HG03378 (cell line): ENCODE data around the gene KMT2E.

ENCODE experiments used
- ATAC-seq: cut with Tn5 transposase; IDR thresholded peaks from one replicate; pipeline ENCODE4 v1.9.1; 2021; ENCODE audit warnings: mild to moderate bottlenecking, moderate library complexity; ENCODE audit not compliant: unreplicated experiment

The KMT2E gene

GRCh38 chr7:105009667-105010503 is 4.1 kb upstream of the KMT2E start:
- ATAC-seq = no peak

DNA sequence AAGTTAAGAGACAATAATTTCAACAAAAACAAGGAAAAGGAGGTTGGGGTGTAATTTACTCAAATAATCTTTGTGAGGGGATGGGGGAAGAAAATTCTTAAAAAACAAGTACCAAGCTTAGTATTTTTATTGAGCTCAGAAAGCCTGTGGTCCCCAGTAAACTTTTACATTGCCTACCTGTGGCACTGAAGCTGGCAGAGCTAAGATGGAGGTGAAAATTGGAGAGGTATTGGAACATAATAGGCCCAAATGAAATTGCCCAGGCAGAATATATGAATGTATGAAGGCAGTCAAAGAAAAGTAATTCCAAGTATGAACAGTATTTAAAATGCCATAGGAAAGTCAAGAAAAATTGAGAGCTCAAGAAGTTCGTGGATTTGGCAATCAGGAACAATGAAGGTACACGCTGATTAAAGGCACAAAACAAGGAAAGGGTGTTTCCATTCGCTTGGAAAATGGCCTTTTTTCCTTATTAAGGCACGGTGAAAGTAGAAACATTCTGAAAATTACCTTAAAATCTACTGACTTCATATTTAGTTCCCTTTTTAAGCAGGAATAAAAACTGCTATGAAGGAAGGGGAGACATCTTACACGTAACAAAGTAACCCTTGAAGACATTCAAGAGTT is 3.4 kb upstream of the KMT2E start:
- no peak for ATAC-seq

DNA sequence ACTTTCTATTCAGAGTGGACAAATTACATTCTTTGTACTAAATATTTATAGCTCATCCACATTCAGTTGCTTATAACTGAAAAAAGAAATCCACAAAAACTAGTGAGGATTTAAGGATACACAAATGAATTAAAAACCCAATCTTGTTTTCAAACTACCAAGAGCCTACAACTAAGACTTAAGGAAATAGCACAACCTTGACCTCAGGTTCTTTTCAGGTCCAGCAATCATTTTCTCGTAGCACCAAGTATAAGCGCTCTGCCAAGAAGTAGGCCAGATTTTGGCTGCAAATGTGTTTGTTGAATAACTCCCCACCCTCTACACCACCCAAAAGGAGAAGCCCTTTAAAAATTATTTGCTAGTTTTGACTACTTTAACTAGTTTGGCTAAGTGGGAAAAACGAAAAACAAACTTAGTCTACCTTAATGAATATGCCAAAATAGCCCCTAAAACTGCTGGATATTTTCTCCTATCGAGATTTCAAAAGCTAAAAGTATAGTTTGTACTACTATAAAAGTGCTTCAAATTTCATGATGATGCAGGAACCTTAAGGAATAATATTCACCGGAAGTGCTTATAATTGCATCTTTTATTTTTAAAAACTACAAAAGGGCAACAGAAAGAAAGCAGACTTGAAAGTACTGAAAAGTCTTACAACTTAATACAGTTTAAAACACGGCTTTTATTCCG is 2.7 kb upstream of the KMT2E start:
- no peak for ATAC-seq

GRCh38 chr7:105011831-105012502 is 2.0 kb upstream of the KMT2E start:
- ATAC-seq = no peak

- ATAC-seq = peak; percentile 67
Measured at GRCh38 chr7:105012503-105013220, 1.3 kb upstream of the KMT2E start.

DNA sequence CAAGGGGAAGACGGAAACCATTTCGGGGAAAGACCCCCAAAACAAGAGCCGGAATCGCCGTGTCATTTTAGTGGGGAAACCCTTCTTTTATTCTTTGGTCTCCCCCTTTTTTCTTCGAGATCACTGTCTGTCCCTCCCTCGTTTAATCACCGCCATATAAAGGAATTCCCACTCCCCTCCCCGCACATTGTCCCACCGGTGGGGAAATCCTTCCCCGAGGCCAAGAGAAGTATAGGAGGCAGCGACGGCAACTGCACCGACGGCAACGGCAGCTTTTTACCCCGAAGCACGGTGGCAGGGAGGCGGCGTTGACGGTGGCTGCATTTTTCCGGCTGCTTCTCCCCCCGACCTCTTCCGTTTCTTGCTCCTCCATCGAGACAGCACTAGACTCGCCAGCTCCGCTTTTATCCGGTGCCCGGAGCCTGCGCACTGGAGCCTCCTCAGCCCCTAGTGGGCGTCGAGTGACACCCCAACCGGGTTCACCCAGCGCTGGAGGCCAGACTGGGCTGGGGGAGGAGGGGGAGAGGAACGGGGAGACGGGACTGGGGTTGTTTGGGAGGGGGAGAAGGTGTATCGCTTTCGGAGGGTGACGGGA is 687 bp upstream of the KMT2E start:
- ATAC-seq = peak; percentile 4

GRCh38 chr7:105014693-105015389 is 836 bp downstream of the KMT2E start:
- no peak for ATAC-seq

GRCh38 chr7:105015390-105015965 is 1.5 kb downstream of the KMT2E start:
- no peak for ATAC-seq

- no peak for ATAC-seq
Measured at GRCh38 chr7:105016068-105016708, 2.2 kb downstream of the KMT2E start.

DNA sequence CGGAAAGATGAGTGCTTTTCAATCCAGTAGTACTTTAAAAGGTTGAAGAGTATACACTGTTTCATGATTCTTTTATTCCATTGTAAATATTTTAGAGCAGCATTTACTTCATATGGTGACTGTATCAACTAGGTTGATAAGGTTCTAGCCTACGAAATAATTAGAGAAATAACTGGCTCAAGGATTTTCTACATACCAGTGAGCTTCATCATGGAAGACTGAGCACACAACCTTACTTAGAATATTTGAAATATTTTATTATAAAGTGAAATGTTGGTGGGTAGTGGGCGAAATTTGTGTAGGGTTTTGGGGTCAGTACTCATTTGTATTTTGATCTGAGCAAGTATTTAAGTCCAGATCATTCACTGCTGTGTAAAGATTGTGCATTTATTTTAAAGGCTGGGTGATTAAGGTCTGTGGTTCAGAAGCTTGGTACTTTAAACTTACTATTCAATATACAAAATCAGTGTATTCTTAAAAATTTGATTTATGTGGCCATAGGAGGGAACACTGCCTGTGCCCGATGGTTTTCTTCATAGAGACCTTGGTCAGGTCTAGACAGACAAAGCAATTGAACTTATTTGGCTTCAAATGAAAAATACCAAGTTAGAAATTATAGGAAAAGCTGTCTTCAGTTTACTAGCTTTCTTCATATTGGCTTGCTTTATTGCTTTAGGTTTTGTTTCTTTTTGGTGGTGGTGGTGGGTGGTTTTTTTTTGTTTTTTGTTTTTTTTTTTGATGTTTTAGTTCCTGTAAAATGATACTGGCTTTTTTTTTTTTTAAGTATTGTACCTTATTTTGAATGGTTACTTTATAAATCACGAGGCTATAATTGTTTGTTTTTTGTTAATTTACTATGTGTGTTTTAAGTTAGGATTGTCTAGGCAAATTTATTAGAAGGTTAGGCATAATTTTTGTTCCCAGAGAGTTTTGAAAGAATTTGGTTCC is 3.0 kb downstream of the KMT2E start:
- no peak for ATAC-seq

DNA sequence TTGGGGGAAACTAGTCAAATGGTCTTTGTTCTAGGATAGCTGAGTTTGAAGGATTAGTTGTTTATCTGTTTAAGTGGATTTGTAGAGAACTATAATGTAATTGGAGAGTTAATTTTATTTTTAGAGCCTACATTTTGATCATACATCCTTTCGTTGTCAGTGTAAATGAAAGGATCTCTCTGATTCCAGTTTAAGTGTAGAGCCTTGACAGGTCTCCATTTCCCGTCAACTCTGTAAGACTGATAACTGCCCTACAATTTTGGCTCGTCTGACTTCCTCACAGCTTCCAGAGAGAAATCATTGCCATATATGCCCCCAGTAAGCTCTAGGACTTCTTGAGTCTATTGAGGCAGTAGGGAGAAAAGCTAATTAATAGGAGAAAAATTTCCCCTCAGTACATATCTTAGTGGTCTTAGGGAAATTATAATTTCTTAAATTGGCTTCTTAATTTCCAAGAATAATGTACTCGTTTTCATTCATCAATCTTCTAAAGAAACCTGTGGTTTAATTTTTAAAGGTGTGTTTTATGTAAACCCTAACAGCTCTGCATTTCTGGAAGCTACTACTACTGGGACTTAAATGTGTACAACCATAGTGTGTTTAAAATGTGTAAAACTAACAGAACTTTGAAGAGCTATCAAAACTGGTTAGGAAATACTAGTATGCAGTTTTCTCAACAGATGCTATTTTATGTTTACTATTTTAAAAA is 3.8 kb downstream of the KMT2E start:
- no peak for ATAC-seq

GRCh38 chr7:105019269-105019668 is 5.3 kb downstream of the KMT2E start:
- ATAC-seq = no peak

GRCh38 chr7:105020926-105021325 is 6.9 kb downstream of the KMT2E start:
- ATAC-seq = no peak

DNA sequence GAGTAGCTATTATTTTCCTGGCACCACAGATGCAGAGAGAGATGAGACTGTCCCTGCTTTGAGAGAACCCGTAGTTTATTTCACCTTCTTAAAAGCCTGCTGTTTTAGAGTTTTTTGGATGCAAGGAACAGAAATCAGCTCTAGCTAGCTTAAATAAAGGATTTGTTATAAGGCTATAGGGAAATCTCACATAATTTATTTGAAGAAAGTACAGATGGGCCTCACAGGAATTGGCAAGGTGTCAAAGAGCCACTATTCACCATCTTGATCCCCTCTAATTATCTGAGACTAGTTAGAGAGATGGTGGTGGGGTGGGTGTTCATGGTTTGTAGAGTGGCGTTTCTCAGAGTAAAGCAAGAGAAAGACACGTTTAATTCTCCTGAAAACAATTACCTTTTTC is 7.3 kb downstream of the KMT2E start:
- no peak for ATAC-seq

GRCh38 chr7:105021967-105022366 is 8.0 kb downstream of the KMT2E start:
- ATAC-seq = no peak

GRCh38 chr7:105022458-105022857 is 8.5 kb downstream of the KMT2E start:
- ATAC-seq = no peak

- no peak for ATAC-seq
Measured at GRCh38 chr7:105024734-105025133, 10.7 kb downstream of the KMT2E start.
